HG03135 (cell line): ENCODE measurements around the gene CDH23.

ENCODE experiments used
- ATAC-seq: cut with Tn5 transposase; IDR thresholded peaks from one replicate; pipeline ENCODE4 v1.9.1; 2021; ENCODE audit warnings: mild to moderate bottlenecking, moderate library complexity; ENCODE audit not compliant: unreplicated experiment

Gene CDH23

DNA sequence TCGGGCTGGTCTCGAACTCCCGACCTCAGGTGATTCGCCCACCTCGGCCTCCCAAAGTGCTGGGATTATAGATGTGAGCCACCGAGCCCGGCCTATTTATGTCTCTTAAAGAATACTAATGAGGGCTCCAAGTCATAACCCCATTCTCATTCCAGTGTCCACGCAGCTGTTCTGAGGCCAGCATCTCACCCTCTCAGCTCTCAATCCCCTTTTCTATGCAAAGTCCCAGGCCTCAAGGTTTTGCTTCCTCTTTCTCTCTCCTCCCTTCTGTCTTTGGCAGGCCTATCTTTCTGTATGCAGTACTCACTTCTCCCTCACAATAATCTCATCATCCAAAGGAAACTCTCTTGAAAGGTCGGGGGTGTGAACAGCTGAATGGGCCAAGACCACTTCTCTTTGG is 404.6 kb downstream of the CDH23 start:
- ATAC-seq: peak; percentile 92

DNA sequence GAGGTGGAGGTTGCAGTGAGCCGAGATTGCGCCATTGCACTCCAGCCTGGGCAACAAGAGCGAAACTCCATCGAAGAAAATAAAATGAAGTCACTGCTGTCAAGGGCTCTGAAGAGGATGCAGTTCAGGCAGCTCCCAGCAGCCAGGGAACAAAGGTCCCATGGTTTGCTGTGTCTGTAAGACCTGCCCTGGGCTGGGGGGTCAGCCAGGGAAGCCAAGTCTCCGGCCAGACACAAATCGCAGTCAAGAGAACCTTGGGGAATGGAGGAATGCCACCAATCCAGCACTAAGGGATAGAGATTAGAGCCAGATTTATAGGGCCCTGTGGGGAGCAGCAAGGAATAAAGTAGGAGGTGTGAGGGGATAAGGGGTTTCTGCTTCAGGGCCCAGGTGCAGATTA is 405.5 kb downstream of the CDH23 start:
- no peak for ATAC-seq

DNA sequence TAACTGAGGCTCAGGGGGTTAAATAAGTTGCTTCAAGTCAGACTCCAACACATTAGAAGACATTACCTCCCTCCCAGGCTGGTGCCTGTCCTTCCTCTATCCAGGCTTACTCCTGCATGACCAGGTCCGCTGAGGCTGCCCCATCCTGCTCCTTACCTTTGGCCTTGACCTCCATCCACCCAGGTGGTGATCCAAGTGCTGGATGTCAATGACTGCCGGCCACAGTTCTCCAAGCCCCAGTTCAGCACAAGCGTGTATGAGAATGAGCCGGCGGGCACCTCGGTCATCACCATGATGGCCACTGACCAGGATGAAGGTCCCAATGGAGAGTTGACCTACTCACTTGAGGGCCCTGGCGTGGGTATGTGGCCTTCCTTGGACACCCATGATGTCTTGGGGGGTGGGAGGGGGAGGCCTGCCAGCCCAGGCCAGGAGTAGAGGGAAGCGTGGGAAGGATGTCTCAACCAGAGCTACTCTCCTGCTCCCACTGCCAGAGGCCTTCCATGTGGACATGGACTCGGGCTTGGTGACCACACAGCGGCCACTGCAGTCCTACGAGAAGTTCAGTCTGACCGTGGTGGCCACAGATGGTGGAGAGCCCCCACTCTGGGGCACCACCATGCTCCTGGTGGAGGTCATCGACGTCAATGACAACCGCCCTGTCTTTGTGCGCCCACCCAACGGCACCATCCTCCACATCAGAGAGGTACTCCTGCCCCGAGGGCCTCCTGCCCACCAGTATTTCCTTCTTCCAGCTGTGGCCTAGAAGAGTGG is 406.2 kb downstream of the CDH23 start:
- ATAC-seq: no peak

DNA sequence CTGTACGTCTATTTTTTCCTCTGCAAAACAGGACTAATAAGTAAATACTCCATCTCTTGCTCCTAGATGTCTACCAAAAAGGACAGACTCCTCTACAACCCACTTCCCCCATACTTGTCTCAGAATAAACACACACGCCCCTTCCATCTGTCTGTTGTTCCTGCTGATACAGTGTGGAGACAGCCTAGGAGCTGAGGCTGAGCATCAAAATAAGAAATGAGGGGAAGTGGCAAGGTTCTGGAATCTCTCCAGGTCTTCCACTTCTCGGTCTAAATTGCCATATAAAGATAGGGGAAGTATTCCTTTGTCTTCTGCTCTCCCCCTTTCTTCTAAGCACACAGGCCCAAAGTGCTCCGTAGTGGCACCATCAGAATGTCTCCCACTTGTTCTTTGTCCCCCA is 407.4 kb downstream of the CDH23 start:
- ATAC-seq: no peak

DNA sequence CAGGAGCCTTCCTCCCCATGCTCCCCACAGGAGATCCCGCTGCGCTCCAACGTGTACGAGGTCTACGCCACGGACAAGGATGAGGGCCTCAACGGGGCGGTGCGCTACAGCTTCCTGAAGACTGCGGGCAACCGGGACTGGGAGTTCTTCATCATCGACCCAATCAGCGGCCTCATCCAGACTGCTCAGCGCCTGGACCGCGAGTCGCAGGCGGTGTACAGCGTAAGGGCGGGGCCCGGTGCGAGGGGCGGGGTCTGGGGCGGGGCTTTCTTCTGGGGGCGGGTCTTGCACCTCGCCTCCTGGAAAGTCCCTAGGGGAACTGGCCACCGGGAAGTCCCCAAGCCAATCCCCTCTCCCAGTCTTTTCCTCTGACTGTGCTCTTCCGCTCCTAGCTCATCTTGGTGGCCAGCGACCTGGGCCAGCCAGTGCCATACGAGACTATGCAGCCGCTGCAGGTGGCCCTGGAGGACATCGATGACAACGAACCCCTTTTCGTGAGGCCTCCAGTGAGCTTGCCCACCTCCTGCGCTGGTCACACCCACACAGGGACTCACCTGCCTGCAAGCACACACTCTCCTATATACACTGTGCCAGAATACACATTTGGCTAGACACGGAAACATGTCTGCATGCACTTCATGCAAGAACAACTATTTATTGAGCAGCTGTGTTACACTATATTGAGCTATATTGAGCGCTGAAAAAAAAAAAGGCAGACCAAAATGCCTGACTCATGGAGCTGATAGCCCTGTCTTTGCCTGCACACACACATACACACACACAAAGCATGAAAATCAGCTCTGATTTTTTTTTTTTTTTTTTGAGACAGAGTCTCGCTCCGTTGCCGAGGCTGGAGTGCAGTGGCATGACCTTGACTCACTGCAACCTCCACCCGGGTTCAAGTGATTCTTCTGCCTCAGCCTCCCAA is 409.3 kb downstream of the CDH23 start:
- ATAC-seq: no peak

DNA sequence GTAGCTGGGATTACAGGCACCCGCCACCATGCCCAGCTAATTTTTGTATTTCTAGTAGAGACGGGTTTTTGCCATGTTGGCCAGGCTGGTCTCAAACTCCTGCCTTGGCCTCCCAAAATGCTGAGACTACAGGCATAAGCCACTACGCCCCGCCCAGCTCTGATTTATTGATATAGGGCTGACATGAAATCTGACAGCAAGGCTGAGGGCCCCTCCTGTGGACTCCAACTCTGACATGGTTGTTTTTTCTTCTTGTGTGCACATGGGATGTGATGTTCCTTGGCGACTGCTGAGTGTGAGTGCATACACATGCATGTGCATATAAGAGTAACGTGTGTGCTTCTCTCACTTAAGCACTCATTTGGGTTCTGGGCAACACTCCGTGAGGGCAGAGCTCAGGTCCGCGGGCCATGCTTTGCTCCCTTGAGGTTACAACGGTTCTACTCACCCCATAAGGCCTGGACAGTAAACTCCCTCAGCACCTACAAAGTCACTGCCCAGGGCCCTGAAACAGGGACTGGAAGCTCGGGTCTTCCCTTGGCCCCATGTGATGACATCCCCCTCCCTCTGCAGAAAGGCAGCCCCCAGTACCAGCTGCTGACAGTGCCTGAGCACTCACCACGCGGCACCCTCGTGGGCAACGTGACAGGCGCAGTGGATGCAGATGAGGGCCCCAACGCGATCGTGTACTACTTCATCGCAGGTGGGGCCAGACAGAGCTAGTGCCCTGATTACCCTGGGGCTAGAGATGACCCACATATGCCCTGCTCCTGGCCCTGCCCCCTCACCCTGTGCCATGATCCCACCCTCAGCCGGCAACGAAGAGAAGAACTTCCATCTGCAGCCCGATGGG is 410.2 kb downstream of the CDH23 start:
- ATAC-seq: no peak

DNA sequence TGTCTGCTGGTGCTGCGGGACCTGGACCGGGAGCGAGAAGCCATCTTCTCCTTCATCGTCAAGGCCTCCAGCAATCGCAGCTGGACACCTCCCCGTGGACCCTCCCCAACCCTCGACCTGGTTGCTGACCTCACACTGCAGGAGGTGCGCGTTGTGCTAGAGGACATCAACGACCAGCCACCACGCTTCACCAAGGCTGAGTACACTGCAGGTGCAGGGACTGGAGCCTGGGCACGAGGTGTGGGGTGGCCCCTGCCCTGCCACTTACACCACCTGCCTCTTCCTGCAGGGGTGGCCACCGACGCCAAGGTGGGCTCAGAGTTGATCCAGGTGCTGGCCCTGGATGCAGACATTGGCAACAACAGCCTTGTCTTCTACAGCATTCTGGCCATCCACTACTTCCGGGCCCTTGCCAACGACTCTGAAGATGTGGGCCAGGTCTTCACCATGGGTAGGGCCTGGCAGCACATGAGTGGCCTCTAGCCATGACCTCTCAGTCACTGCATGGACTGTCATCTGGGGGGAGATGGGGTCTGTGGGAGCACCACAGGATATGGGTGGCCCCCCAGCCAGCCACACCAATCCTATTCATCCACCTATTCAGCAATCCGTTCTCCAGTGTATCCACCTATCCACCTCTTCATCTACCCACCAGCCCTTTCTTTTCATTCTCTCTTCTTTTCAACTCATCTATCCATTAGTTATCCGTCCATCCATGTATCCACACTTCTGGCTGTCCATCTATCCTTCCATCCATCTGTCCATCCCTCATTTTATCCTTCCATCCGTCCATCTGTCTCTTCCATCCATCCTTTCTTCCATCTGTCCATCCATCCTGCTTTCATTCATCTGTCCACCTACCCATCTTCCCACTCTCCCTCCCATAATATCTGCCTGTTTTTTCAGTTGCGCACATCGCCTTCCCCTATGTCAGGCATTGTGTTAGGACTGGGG is 411.1 kb downstream of the CDH23 start:
- no peak for ATAC-seq

DNA sequence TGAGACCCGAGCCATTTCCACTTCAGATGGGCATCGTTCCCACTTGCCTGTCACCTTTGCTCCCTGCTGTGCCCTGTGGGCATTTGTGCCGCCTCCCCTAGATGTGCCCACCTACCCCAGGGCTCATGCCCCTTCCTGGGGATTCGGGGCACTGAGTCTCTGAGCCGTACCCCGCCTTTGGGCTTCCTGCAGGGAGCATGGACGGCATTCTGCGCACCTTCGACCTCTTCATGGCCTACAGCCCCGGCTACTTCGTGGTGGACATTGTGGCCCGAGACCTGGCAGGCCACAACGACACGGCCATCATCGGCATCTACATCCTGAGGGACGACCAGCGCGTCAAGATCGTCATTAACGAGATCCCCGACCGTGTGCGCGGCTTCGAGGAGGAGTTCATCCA is 412.9 kb downstream of the CDH23 start:
- ATAC-seq: no peak

DNA sequence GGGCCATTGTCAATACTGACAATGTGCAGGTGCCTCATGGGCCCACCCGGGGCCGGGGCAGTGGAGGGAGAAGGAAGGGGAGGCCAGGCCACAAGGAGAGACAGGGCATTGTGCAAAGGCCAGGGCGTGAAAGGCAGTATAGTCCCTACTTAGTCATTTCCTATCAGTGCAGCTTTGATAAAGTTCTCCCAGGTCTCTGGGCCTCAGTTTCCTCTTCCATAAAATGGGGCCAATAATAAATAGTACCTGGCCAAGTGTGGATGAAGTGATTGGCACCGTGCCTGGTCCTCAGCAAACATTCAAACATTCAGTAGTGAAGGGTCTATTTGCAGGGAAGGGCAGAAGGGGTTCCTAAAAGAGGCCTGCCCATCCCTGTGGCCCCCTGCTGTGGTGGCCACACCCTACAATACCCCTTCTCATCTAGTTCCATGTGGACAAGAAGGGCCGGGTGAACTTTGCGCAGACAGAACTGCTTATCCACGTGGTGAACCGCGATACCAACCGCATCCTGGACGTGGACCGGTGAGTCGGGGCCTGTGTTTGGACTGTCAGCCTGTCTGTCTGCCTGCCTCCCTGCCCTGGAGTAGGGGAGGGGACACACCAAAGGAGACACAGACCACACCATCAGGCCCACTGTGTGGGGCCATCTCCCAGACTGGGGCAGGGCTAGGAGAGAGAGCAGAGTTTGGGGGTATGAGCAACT is 413.5 kb downstream of the CDH23 start:
- ATAC-seq: no peak

DNA sequence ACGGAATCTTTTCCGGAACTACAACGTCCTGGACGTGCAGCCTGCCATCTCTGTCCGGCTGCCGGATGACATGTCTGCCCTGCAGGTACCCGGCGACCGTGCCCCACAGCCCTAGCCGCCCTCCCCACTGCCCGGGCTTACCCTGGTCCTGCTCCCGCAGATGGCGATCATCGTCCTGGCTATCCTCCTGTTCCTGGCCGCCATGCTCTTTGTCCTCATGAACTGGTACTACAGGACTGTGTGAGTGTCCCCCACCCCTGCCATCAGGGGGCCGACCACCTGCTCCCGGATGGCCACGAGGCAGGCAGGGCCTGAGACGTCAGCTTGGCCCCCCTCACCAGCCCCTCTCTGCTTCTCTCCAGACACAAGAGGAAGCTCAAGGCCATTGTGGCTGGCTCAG is 414.6 kb downstream of the CDH23 start:
- ATAC-seq: no peak

DNA sequence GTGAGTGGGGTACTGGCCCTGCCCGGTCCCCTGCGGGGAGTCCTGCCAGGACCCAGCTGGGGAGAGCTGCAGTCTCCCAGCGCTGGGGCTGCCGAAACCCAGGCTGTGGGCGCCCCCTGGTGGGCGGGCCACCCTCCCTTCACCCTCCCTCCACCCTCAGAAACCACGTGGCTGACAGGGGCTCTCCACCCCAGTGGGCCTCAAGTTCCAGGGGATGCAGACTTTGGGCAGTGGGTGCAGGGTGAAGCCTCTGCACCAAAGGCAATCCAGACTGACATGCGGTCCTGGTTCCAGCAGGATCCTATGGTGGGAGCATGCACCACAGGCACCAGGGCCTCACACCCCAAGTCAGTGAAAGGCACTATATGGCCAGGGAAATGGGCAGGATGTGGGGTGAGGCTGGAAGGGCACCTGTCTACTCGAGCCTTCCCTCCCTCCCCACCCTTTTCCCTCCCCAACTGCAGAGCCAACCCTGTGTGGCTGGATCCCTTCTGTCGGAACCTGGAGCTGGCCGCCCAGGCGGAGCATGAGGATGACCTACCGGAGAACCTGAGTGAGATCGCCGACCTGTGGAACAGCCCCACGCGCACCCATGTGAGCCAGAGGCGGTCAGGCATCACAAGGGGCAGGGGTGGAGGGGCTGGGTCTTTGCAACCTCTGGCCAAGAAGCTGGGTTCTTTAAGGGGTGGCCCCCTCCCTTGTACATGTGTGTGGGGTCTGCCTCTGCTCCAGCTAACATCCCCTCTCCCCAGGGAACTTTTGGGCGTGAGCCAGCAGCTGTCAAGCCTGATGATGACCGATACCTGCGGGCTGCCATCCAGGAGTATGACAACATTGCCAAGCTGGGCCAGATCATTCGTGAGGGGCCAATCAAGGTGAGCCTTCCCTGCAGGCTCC is 415.5 kb downstream of the CDH23 start:
- peak; percentile 70 for ATAC-seq

DNA sequence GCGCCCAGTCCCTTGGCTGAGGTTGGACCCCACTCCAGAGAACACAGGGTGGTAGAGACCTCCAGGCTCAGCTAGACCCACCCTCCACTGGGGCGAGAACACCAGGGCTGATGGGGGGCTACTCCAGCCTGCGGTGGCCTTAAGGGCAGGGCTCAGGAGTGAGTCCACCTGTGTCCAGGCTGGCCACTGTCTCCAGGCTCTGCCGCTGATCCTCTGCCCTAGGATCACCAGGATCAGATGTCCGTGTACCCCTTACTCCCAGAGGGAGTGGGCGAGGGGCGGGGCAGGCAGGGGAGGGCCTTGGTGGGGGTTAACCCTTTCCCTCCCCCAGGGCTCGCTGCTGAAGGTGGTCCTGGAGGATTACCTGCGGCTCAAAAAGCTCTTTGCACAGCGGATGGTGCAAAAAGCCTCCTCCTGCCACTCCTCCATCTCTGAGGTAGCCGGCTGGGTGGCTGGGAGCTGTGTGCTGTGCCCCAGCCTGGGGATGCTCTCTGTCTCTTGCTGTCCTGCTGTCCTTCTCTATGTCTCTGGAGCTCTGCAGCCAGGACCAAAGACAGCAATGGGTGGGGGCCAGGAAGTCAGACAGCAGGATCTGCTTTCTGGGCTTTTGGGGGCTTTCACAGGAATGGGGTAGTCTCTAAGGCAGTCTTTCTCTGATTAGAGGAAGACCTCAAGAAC is 416.3 kb downstream of the CDH23 start:
- no peak for ATAC-seq

DNA sequence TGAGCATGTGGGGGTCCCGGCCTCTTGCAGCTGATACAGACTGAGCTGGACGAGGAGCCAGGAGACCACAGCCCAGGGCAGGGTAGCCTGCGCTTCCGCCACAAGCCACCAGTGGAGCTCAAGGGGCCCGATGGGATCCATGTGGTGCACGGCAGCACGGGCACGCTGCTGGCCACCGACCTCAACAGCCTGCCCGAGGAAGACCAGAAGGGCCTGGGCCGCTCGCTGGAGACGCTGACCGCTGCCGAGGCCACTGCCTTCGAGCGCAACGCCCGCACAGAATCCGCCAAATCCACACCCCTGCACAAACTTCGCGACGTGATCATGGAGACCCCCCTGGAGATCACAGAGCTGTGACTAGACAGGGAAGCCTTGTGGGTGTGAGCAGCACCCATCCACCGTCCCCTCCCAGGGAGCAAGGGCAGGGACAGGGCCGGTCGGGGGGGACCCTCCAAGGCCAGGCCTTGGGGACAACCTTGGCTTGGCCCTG is 418.2 kb downstream of the CDH23 start:
- no peak for ATAC-seq

DNA sequence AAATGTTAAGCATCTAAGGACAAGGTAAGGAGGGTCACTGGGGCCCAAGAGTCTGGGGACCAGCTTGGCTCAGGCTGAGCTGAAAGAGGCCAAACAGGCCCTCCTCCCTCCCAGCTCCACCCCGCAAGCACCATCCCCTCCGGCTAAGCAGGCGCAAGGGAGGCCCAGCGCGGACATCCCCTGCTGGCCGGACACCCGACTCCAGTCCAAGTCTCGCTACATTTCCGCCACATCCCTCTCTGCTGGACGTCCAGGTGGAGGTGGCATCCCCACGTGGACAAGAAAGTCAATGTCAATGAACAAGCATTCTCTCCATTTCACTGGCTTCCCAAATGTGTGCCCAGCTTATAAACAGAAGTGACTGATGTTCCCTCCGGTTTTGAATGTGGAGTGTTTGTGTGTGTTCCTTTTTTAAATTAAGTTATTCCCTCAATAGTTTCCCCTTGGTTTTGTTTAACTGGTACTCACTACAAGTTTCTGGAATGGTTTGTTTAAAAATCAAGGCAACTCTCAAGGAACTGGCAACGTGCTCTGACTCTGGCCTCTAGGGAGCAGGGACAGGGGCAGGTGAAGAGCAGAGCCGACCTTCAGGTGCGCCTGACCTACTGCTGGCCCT is 418.9 kb downstream of the CDH23 start:
- no peak for ATAC-seq

DNA sequence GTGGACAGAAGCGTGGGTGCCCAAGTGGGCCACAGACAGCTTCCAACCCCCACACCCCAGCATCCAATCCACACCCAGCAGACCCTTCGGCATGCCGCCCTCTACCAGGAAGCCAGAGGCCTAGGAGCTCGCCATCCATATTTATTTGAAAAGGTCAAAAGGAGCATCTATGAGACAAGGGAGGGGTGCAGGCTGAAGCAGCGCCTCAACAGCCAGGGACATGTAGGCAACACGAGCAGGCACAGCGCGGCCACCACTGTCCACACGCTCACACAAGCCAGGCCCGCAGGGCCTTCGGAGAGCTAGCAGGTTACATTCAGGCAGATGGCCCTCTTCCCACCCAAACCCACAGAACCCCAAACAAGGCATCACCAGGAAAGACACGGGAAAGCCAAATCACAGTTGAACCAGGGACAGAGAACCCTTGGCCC is 419.7 kb downstream of the CDH23 start:
- ATAC-seq: no peak

DNA sequence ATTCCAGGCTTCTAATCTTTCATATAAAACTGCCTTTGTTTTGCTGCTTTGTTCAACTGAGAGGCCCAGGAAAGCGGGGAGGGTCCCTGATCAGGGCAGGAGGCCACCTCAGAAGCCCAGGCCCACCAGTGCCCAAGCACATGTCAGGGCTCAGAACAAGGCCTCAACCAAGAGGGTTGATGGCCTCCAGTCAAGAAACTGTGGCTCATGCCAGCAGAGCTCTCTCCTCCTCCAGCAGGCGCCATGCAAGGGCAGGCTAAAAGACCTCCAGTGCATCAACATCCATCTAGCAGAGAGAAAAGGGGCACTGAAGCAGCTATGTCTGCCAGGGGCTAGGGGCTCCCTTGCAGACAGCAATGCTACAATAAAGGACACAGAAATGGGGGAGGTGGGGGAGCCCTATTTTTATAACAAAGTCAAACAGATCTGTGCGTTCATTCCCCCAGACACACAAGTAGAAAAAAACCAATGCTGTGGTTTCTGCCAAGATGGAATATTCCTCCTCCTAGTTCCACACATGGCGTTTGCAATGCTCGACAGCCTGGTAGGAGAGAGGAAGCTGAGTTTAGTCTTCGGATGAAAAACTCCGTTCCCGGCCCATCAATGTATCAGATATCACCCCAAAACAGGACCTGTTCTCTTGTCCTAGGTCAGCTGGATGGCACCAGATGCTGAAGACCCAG is 420.4 kb downstream of the CDH23 start:
- no peak for ATAC-seq
